Measurements from ENCODE around the gene BUD31. TPM values are rescaled to one million over a fixed set of nuclear protein-coding genes. Genes with fewer than 3 reads are reported as not detected.

BUD31 gene
- total and polyA plus RNA-seq, 2 of the 13 experiments (the other 11 are each of a cell fraction or from before 2014, with no cell fraction given) = 35.1 to 79.1 TPM

GRCh38 chr7:99375070-99375807 is 33.5 kb upstream of the BUD31 start (continued):
- TF ChIP-seq ZNF768 (CRISPR knock-in tag; IDR thresholded peaks at IDR 0.05) (peak; percentile 27; the same call in 1 of the 2 replicates), CSRNP2 (CRISPR knock-in tag; conservative IDR thresholded peaks at IDR 0.05; ENCODE audit: low read depth) (no peak), THAP11 (CRISPR knock-in tag; IDR thresholded peaks at IDR 0.05) (peak; percentile 56), TCF12 (IDR thresholded peaks at IDR 0.05) (no peak), TCF12 (CRISPR knock-in tag; IDR thresholded peaks at IDR 0.05) (0 out of 2 replicates have a peak, but pooled peaks have one; percentile 41), POLR2A (IDR thresholded peaks at IDR 0.05; ENCODE audit: insufficient read depth in 1 of 2, low read depth in 2 of 2, low read length in 2 of 2) (peak; percentile 25 to 33; a peak in 1 of 4 replicates), ZNF747 (CRISPR knock-in tag; IDR thresholded peaks at IDR 0.05; ENCODE audit: borderline replicate concordance) (peak; percentile 50), MXI1 (IDR thresholded peaks at IDR 0.05; ENCODE audit: borderline replicate concordance, low read depth, low read length) (peak; percentile 47; the same call in 1 of the 3 replicates), KAT7 (CRISPR knock-in tag; IDR thresholded peaks at IDR 0.05; ENCODE audit: borderline replicate concordance) (peak; percentile 45; the same call in 1 of the 2 replicates), ETV6 (CRISPR knock-in tag; conservative IDR thresholded peaks at IDR 0.05) (no peak), MTERF4 (CRISPR knock-in tag; IDR thresholded peaks at IDR 0.05) (peak; percentile 28; the same call in 1 of the 2 replicates), POLR2G (IDR thresholded peaks at IDR 0.05; ENCODE audit: low read depth, low read length) (peak; percentile 40; the same call in 1 of the 2 replicates), ZNF18 (CRISPR knock-in tag; IDR thresholded peaks at IDR 0.05; ENCODE audit: insufficient replicate concordance) (no peak), BRD4 (CRISPR knock-in tag; IDR thresholded peaks at IDR 0.05) (no peak), TBX3 (IDR thresholded peaks at IDR 0.05; ENCODE audit: borderline replicate concordance) (no peak), TRIM22 (IDR thresholded peaks at IDR 0.05) (no peak), AGO1 (IDR thresholded peaks at IDR 0.05; ENCODE audit: low read depth, low read length, poor library complexity, severe bottlenecking) (no peak), ZNF574 (CRISPR knock-in tag; IDR thresholded peaks at IDR 0.05) (peak; percentile 49), SPEN (CRISPR knock-in tag; IDR thresholded peaks at IDR 0.05; ENCODE audit: low read depth) (peak; percentile 69), ZBTB14 (CRISPR knock-in tag; IDR thresholded peaks at IDR 0.05) (no peak)

Data from HepG2 (cell line).